Vagina (tissue), 2 donors: Measurements from ENCODE around the gene HCK.

ENCODE experiments used
- POLR2A ChIP-seq, 2 donors: fragments of 450-650 bp; IDR thresholded peaks; one replicate each; pipeline ENCODE4 v1.6.1; 2017; ENCODE audit warnings: antibody characterized with exemption in 2 of 2, mild to moderate bottlenecking in 2 of 2, moderate library complexity in 2 of 2
- POLR2AphosphoS5 ChIP-seq, 2 donors: sonication (generic); formaldehyde crosslinking; IDR thresholded peaks; one replicate each; pipeline ENCODE4 v1.9.0; 2017; ENCODE audit warnings: antibody characterized with exemption in 2 of 2, mild to moderate bottlenecking in 2 of 2, low read depth in 1 of 2; ENCODE audit not compliant: insufficient read depth in 1 of 2
- TF ChIP-seq, protein P1 (sequence below), 3 experiments: fragments of 450-650 bp in 2 of 3; fragments of 200-600 bp in 1 of 3; sonication (generic) in 1 of 3; IDR thresholded peaks; one replicate each; pipeline ENCODE4 v1.5.1; 2017 to 2019; ENCODE audit warnings: antibody characterized with exemption in 3 of 3, mild to moderate bottlenecking in 2 of 3, moderate library complexity in 2 of 3

DNA sequence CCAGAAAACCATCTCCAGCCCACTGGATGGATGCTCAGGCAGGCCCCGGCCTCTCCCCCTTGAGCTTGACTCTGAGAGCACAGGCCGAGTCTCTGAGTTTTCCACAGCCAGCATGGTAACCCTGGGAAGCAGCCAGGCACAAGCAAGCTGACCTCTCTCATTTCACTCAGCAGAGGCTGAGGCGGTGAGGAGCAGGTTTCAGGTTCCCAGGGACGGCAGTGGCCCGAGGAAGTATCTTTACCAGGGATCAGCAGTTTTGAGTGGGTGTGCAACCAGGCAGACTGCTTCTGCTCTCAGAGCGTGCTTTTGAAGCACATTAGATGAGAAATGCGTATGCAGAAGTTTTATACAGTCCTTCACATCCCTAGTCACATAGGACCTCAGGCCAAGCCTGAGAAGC lies 12.6 kb downstream of the HCK start:
- TF ChIP-seq, protein P1, sequence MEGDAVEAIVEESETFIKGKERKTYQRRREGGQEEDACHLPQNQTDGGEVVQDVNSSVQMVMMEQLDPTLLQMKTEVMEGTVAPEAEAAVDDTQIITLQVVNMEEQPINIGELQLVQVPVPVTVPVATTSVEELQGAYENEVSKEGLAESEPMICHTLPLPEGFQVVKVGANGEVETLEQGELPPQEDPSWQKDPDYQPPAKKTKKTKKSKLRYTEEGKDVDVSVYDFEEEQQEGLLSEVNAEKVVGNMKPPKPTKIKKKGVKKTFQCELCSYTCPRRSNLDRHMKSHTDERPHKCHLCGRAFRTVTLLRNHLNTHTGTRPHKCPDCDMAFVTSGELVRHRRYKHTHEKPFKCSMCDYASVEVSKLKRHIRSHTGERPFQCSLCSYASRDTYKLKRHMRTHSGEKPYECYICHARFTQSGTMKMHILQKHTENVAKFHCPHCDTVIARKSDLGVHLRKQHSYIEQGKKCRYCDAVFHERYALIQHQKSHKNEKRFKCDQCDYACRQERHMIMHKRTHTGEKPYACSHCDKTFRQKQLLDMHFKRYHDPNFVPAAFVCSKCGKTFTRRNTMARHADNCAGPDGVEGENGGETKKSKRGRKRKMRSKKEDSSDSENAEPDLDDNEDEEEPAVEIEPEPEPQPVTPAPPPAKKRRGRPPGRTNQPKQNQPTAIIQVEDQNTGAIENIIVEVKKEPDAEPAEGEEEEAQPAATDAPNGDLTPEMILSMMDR (IDR thresholded peaks at IDR 0.05), result no peak
- TF ChIP-seq POLR2A (IDR thresholded peaks at IDR 0.05) (no peak), POLR2AphosphoS5 (IDR thresholded peaks at IDR 0.05; ENCODE audit: insufficient read depth in 1 of 2, low read depth in 1 of 2) (no peak)
